Stimulated activated CD4-positive, alpha-beta T cell treated with anti-CD3 and anti-CD28 coated beads, TNF-alpha, amount 100 ng/mL, for 1 hour (primary cell): Measurements from ENCODE around the gene SULT1E1.

Source experiments
- DNase-seq, 3 donors: peaks; one replicate each; pipeline ENCODE4 v3.0.0-alpha.2; 2020; ENCODE audit warnings: low read depth in 3 of 3, low spot score in 1 of 3

Gene SULT1E1

GRCh38 chr4:69860052-69860451 lies at the start of gene SULT1E1:
Gene SULT1E1 (minus strand): TSS chr4:69860145. CDS start chr4:69857644, 2,501 bp downstream.
- DNase-seq: no peak

GRCh38 chr4:69909195-69909594 lies 49.2 kb upstream of the SULT1E1 start:
- DNase-seq: no peak

GRCh38 chr4:69907151-69907550 lies 47.2 kb upstream of the SULT1E1 start:
- no peak for DNase-seq

GRCh38 chr4:69896530-69897116 lies 36.7 kb upstream of the SULT1E1 start:
- no peak for DNase-seq

GRCh38 chr4:69894721-69895120 lies 34.8 kb upstream of the SULT1E1 start:
- DNase-seq: no peak

- no peak for DNase-seq
Observed at GRCh38 chr4:69894186-69894585, 34.2 kb upstream of the SULT1E1 start.

GRCh38 chr4:69888336-69888735 lies 28.4 kb upstream of the SULT1E1 start:
- DNase-seq: no peak

- no peak for DNase-seq
Observed at GRCh38 chr4:69882150-69882549, 22.2 kb upstream of the SULT1E1 start.

GRCh38 chr4:69881173-69881773 lies 21.3 kb upstream of the SULT1E1 start:
- no peak for DNase-seq

GRCh38 chr4:69878250-69878649 lies 18.3 kb upstream of the SULT1E1 start:
- no peak for DNase-seq

GRCh38 chr4:69877453-69877852 lies 17.5 kb upstream of the SULT1E1 start:
- no peak for DNase-seq

GRCh38 chr4:69876071-69876470 lies 16.1 kb upstream of the SULT1E1 start:
- no peak for DNase-seq

- DNase-seq: no peak
Observed at GRCh38 chr4:69875576-69875975, 15.6 kb upstream of the SULT1E1 start.

- DNase-seq: no peak
Observed at GRCh38 chr4:69874507-69874906, 14.6 kb upstream of the SULT1E1 start.

- DNase-seq: no peak
Observed at GRCh38 chr4:69861756-69862155, 1.8 kb upstream of the SULT1E1 start.

- no peak for DNase-seq
Observed at GRCh38 chr4:69860521-69861298, 765 bp upstream of the SULT1E1 start.

- no peak for DNase-seq
Observed at GRCh38 chr4:69859140-69859685, 732 bp downstream of the SULT1E1 start.

GRCh38 chr4:69858690-69859089 lies 1.3 kb downstream of the SULT1E1 start:
- DNase-seq: no peak

- no peak for DNase-seq
Observed at GRCh38 chr4:69855822-69856221, 4.1 kb downstream of the SULT1E1 start.

GRCh38 chr4:69849969-69850368 lies 10.0 kb downstream of the SULT1E1 start:
- DNase-seq: no peak

- DNase-seq: no peak
Observed at GRCh38 chr4:69849297-69849696, 10.6 kb downstream of the SULT1E1 start.

GRCh38 chr4:69848028-69848427 lies 11.9 kb downstream of the SULT1E1 start:
- no peak for DNase-seq
